Activated naive CD4-positive, alpha-beta T cell treated with anti-CD3 and anti-CD28 coated beads, Interleukin-2, amount 10 ng/mL, durations not matched to agents 7 days and 5 days (primary cell): ENCODE data around the gene ABHD1.
"Not testable (repeated sequence)": the region's sequence is repeated elsewhere in the genome, so short reads cannot be mapped to it uniquely, and the experiment has no call there.

Experiments
- CTCF ChIA-PET: fragments of 350-600 bp; sonication (Branson Sonifier 250); formaldehyde crosslinking; loops from one replicate; lab custom pipeline; 2021; ENCODE audit warnings: antibody characterized with exemption; lab: Charles Lee
- DNase-seq: peaks from one replicate; pipeline ENCODE4 v3.0.0-alpha.2; 2020
- H3K27ac Mint-ChIP-seq: one replicate; pipeline ENCODE4 v1.8.0; 2021; ENCODE audit warnings: mild to moderate bottlenecking, moderate library complexity, mixed read lengths
- H3K27me3 Mint-ChIP-seq: one replicate; pipeline ENCODE4 v1.8.0; 2021; ENCODE audit warnings: mild to moderate bottlenecking, mixed read lengths
- H3K36me3 Mint-ChIP-seq: one replicate; pipeline ENCODE4 v1.8.0; 2021; ENCODE audit warnings: mixed read lengths
- H3K4me1 Mint-ChIP-seq: one replicate; pipeline ENCODE4 v1.8.0; 2021; ENCODE audit warnings: mixed read lengths
- H3K4me3 Mint-ChIP-seq: one replicate; pipeline ENCODE4 v1.8.0; 2021; ENCODE audit warnings: mild to moderate bottlenecking, moderate library complexity, mixed read lengths
- H3K9me3 Mint-ChIP-seq: one replicate; pipeline ENCODE4 v1.8.0; 2021; ENCODE audit warnings: mixed read lengths

The ABHD1 gene

DNA sequence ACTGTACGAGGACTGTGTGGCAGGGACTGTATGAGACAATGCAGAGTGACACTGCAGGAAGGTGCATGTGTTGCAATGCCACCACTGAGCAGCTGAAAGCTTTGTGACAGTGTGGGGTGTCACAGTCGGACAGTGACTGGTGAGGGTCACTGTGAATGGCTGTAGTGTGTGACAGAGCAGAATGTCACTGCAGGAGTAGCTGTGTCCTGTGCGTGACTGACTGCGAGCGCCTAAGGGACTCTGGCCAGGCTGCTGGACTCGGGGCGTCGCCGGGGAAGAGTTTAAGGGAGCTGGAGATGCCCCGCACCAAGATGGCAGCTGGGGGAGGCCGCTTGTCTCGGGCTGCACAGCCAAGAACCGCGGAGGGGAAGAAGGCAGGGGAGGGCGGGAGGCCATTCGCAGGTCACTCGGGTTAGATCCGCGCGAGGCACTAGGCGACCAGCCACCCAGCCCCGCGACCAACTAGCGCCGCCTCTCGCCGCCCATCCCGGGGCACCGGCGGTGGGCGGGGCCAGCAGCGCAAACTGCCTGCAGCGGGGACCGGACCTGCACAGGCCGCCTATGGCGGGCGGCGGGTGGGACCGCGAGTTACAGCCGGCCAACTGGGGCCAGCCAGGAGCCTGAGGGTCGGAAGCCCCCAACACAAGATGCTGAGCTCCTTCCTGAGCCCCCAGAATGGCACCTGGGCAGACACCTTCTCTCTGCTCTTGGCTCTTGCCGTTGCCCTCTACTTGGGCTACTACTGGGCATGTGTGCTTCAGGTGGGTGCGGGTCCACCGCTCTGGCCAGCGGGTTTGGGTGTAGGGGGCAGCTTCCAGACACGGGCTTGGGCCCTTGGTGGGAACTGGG lies at the start of gene ABHD1:
Gene ABHD1, plus strand, starts transcription at position 514 of the 849 bp plus-strand sequence. Its CDS starts 134 bp downstream, at position 648.
- peaks cover 20% of the 10 kb centered on the region for H3K4me1 Mint-ChIP-seq
- CTCF ChIA-PET, result interaction anchor here (0.8 to 2.6 kb wide), 9 partner anchors 10 to 179 kb away, joined by 3 to 19 read pairs (median 4); partner anchors contain the start of genes AGBL5 and PREB

DNA sequence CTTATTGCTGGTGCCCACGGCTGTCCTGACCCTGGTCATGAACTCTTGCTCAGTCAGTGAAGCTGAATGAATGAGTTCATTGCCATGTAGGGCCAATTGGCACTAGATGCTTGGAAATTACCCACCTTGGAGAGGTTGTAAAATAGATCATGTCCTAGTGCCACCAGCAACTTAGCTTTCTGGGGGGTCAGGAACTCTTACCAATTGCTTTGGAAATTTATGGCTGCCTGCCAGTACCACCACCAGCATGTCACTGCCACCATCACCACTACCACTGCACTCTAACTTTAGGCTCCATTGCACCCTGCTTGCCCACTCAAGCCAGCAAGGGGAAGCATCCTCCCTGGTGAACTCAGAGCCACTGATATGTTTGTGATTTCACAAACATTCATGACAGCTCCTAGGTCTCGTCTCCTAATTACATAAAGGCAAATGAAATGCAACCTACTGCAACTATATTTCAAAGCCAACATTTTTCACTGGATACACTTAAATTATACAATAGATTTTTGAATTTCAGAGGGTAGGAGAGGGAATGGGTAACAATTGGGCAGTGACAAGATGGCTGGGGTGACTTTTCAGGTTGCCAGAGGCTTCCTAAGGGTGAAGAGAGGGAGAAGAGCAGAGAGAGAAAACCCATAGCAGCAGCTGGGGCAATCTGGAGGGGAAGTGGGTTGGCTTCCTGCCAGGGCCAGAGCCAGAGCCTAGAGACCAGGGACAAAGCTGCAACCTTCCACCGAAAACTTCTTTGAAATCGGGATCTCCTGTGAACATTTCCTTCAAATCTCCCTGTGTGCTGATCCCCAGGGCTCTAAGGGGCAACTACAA lies 48.7 kb upstream of the ABHD1 start:
- H3K4me1 Mint-ChIP-seq, result peaks cover 58% of the 10 kb centered on the region
- H3K27me3 Mint-ChIP-seq, result peaks cover 12% of the 10 kb centered on the region

More for the DNA sequence above, at the start of gene ABHD1:
- H3K4me3 Mint-ChIP-seq, result peak within 1 kb of the TSS; percentile 73
- no peaks in the 10 kb centered on the region for H3K9me3 Mint-ChIP-seq
- H3K27me3 Mint-ChIP-seq, result peaks cover 48% of the 10 kb centered on the region
- H3K36me3 Mint-ChIP-seq, result no peaks in the 10 kb centered on the region
- peak within 1 kb of the TSS; percentile 17 for H3K27ac Mint-ChIP-seq
- peak; percentile 76 for DNase-seq

DNA sequence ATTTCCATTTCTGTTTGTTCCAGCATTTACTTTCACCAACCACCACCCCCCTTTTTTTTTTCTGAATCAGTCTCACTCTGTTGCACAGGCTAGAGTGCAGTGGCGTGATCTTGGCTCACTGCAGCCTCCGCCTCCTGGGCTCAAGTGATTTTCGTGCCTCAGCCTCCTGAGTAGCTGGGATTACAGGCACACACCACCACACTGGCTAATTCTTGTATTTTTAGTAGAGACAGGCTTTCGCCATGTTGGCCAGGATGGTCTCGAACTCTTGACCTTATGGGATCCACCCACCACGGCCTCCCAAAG lies 48.1 kb upstream of the ABHD1 start:
- H3K9me3 Mint-ChIP-seq, H3K36me3 Mint-ChIP-seq, H3K4me3 Mint-ChIP-seq, CTCF ChIA-PET: not testable (repeated sequence)
- peaks cover 58% of the 10 kb centered on the region for H3K4me1 Mint-ChIP-seq
- peak; percentile 40 for DNase-seq
- peak overlapping the region; percentile 90 for H3K27ac Mint-ChIP-seq
- H3K27me3 Mint-ChIP-seq, result peaks cover 12% of the 10 kb centered on the region

More for the DNA sequence above, 48.7 kb upstream of the ABHD1 start:
- Mint-ChIP-seq H3K9me3 (no peaks in the 10 kb centered on the region), H3K4me3 (no peak overlapping the region), H3K36me3 (peaks cover 10% of the 10 kb centered on the region), H3K27ac (peak overlapping the region; percentile 90)
- CTCF ChIA-PET, result interaction anchor here (1.4 to 1.8 kb wide), 2 partner anchors 9 to 11 kb away, joined by 4 to 5 read pairs; no protein-coding TSS in a partner anchor
- DNase-seq, result peak; percentile 69

DNA sequence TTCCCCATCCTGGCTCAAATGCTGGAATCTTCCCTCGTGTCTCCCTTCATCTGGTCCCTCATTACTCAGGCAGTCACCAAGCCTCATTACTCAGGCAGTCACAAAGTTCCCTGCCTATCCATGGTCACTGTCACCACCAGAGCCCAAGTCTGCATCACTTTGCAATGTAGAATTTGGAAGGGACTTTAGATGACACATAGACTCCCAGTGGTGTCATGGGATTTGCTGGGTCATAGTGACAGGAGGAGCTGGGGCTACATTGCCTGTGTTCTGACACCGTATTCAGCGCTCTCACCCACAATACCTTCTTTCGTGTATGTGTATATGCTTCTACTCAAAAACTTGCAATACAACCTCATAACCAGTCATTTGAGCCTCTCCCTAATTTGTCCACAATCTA lies 47.3 kb upstream of the ABHD1 start:
- Mint-ChIP-seq H3K4me1 (peaks cover 60% of the 10 kb centered on the region), H3K36me3 (peaks cover 2% of the 10 kb centered on the region), H3K27ac (peak overlapping the region; percentile 13), H3K9me3 (no peaks in the 10 kb centered on the region), H3K4me3 (no peak overlapping the region), H3K27me3 (peaks cover 12% of the 10 kb centered on the region)
- no peak for DNase-seq
- CTCF ChIA-PET, result no interaction called here

DNA sequence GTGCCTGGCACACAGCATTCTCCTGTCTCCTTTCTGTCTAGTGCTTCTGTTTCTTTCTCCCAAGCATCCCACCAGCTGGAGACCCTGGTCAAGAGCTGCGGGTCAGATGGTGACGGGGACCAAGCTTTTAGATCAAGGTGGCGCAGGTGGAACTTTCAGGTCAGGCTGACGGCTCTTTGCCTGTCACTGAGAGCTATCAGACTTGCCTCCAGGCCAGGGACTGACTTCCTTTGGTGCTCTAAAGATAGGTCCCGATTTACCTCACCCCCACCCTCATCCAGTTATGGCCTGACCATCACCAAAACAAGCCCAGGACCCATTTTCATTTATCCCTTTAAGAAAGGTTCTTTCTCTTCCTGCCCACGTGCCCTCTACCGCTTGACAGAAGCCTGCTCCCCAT lies 46.4 kb upstream of the ABHD1 start:
- Mint-ChIP-seq H3K27ac (peak overlapping the region; percentile 2), H3K36me3 (peaks cover 2% of the 10 kb centered on the region), H3K4me1 (peaks cover 62% of the 10 kb centered on the region), H3K4me3 (no peak overlapping the region), H3K9me3 (no peaks in the 10 kb centered on the region), H3K27me3 (peaks cover 12% of the 10 kb centered on the region)
- CTCF ChIA-PET, result no interaction called here
- no peak for DNase-seq

DNA sequence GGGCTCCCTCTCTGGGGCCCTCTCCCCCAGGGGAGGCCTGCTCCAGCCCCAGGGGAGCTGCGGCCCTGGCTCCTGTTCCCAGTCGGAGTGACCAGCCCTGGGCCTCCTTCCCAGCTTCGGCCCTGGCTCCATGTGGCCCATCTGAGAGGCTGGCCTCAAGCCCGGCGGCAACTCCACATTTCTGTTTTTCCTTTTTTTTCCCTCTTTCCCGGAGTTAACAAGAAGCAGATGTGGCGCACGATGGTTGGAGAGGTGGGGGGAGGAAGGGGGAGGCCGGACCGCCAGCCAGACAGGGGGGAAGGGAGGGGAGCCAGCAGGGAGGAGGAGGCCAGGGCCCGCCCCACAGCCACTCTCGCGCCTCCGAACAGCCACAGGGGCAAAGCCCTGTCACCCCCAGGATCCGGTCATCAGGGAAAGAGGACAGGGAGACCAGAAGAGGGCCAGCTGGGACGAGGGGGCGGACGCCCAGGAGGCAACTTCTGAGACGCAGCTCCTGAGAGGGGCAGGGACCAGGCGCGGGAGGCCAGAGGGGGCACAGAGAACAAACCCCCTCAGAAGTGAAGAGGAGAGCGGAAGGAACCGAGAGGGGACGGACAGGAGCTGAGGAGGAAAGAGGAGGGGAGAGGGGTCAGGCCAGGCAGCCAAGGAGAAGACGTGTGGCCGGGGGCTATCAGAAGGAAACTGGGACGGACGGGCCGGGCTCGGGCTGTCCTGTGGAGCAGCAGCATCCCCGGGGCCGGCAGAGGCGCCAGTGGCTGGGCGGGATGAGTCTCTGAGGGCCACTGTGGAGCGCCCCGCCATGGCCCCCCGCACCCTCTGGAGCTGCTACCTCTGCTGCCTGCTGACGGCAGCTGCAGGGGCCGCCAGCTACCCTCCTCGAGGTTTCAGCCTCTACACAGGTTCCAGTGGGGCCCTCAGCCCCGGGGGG lies 45.1 kb upstream of the ABHD1 start, which contains the start of gene EMILIN1:
Gene EMILIN1, plus strand, starts transcription at position 349 of the 928 bp plus-strand sequence. Its CDS starts 451 bp downstream, at position 800.
- DNase-seq, result no peak
- H3K36me3 Mint-ChIP-seq, result peaks cover 2% of the 10 kb centered on the region
- no peaks in the 10 kb centered on the region for H3K9me3 Mint-ChIP-seq
- CTCF ChIA-PET, result interaction anchor here (0.7 to 0.9 kb wide), 2 partner anchors 28 to 684 kb away, joined by 3 to 4 read pairs; no protein-coding TSS in a partner anchor
- peaks cover 56% of the 10 kb centered on the region for H3K4me1 Mint-ChIP-seq
- no peak within 1 kb of the TSS for H3K4me3 Mint-ChIP-seq
- H3K27ac Mint-ChIP-seq, result no peak within 1 kb of the TSS
- peaks cover 12% of the 10 kb centered on the region for H3K27me3 Mint-ChIP-seq

DNA sequence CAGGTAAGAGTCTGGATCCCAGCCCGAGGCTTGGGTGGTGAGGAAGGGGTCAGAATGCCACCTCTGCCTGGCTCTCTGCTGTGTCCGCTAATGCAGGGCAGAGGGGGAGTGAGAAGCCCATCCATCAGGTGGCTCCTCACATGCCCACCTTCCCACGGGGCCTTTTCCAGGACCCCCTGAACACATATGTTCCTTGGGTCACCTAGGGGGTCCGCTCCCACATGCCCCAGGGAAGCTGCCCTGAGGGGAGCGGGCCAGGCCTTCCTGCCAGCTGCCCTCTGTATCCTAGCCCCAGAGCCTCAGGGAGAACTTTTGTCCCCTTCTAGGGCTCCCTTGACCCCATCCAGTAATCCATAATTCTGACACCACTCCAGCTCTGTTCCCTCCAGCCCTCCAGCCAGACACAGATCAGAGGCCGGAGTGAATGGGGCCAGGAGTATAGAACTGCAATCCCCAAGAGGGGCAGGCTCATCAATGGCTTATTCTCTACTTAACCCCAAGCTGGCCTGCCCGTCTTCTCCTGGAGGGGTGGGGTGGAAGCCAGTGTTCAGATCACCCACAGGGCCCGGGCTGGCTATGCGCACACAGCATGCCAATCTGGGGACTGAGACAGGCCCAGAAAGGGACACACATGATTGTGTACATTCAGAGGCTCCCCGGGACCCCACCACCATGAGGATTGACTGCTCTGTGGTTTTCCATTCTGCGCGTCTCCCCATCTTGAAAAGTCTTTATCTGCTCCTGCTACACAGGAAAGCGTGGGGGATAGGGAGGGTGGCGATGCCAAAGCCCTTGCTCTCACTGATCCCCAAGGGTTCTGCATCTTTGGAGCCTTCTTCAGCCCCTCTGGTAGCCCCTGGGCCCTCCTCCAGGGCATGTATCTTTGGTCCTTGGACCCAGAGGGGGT lies 44.1 kb upstream of the ABHD1 start:
- no peak for DNase-seq
- H3K27ac Mint-ChIP-seq, result peak overlapping the region; percentile 82
- H3K4me1 Mint-ChIP-seq, result peaks cover 52% of the 10 kb centered on the region
- H3K27me3 Mint-ChIP-seq, result peaks cover 12% of the 10 kb centered on the region
- H3K4me3 Mint-ChIP-seq, result no peak overlapping the region
- H3K36me3 Mint-ChIP-seq, result peaks cover 2% of the 10 kb centered on the region
- CTCF ChIA-PET, result interaction anchor here (0.7 to 0.9 kb wide), 2 partner anchors 29 to 697 kb away, joined by 3 to 4 read pairs; no protein-coding TSS in a partner anchor
- no peaks in the 10 kb centered on the region for H3K9me3 Mint-ChIP-seq

DNA sequence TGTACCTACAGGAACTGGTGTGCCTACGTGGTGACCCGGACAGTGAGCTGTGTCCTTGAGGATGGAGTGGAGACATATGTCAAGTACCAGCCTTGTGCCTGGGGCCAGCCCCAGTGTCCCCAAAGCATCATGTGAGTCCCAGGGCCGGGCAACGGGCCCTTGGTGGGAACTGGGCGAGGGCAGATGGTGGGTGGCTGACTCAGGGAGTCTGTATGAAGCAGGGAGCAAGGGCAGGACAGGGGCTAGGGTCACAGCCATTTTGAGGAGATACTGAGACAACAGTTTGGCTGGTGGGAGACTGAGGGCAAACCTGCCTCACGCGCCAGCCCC lies 43.5 kb upstream of the ABHD1 start:
- Mint-ChIP-seq H3K36me3 (peaks cover 2% of the 10 kb centered on the region), H3K27me3 (peaks cover 12% of the 10 kb centered on the region), H3K4me3 (no peak overlapping the region), H3K9me3 (no peaks in the 10 kb centered on the region), H3K4me1 (peaks cover 52% of the 10 kb centered on the region), H3K27ac (peak overlapping the region; percentile 82)
- no peak for DNase-seq
- CTCF ChIA-PET, result interaction anchor here (0.7 kb wide), 1 partner anchor 697 kb away, joined by 3 read pairs; no protein-coding TSS in a partner anchor

DNA sequence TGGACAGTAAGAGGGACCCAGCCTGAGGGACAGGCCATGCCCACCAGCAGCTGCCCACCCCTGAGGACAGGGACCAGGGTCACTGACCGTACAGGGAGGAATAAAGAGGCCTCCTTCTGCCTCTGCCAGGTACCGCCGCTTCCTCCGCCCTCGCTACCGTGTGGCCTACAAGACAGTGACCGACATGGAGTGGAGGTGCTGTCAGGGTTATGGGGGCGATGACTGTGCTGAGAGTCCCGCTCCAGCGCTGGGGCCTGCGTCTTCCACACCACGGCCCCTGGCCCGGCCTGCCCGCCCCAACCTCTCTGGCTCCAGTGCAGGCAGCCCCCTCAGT lies 43.0 kb upstream of the ABHD1 start:
- no peak for DNase-seq
- Mint-ChIP-seq H3K27ac (peak overlapping the region; percentile 98), H3K4me3 (peak overlapping the region; percentile 70), H3K36me3 (peaks cover 5% of the 10 kb centered on the region), H3K4me1 (peaks cover 52% of the 10 kb centered on the region), H3K27me3 (peaks cover 12% of the 10 kb centered on the region), H3K9me3 (no peaks in the 10 kb centered on the region)
- CTCF ChIA-PET, result interaction anchor here (1.0 to 3.2 kb wide), 3 partner anchors 8 to 30 kb away, joined by 4 to 21 read pairs (median 5); partner anchors contain the start of genes AGBL5 and OST4

DNA sequence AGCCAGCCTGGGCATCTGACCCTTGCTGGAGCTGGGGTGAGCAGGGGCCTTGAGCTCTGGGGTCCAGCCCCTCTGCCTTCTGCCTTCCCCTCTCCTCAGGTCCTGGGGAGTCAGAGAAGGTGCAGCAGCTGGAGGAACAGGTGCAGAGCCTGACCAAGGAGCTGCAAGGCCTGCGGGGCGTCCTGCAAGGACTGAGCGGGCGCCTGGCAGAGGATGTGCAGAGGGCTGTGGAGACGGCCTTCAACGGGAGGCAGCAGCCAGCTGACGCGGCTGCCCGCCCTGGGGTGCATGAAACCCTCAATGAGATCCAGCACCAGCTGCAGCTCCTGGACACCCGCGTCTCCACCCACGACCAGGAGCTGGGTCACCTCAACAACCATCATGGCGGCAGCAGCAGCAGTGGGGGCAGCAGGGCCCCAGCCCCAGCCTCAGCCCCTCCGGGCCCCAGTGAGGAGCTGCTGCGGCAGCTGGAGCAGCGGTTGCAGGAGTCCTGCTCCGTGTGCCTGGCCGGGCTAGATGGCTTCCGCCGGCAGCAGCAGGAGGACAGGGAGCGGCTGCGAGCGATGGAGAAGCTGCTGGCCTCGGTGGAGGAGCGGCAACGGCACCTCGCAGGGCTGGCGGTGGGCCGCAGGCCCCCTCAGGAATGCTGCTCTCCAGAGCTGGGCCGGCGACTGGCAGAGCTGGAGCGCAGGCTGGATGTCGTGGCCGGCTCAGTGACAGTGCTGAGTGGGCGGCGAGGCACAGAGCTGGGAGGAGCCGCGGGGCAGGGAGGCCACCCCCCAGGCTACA lies 41.4 kb upstream of the ABHD1 start:
- H3K9me3 Mint-ChIP-seq, result no peaks in the 10 kb centered on the region
- no peak overlapping the region for H3K4me3 Mint-ChIP-seq
- peaks cover 3% of the 10 kb centered on the region for H3K36me3 Mint-ChIP-seq
- H3K4me1 Mint-ChIP-seq, result peaks cover 48% of the 10 kb centered on the region
- peaks cover 5% of the 10 kb centered on the region for H3K27me3 Mint-ChIP-seq
- CTCF ChIA-PET, result interaction anchor here (1.0 to 3.2 kb wide), 6 partner anchors 9 to 197 kb away, joined by 3 to 21 read pairs (median 4); partner anchors contain the start of gene AGBL5
- peak overlapping the region; percentile 98 for H3K27ac Mint-ChIP-seq
- DNase-seq, result no peak

DNA sequence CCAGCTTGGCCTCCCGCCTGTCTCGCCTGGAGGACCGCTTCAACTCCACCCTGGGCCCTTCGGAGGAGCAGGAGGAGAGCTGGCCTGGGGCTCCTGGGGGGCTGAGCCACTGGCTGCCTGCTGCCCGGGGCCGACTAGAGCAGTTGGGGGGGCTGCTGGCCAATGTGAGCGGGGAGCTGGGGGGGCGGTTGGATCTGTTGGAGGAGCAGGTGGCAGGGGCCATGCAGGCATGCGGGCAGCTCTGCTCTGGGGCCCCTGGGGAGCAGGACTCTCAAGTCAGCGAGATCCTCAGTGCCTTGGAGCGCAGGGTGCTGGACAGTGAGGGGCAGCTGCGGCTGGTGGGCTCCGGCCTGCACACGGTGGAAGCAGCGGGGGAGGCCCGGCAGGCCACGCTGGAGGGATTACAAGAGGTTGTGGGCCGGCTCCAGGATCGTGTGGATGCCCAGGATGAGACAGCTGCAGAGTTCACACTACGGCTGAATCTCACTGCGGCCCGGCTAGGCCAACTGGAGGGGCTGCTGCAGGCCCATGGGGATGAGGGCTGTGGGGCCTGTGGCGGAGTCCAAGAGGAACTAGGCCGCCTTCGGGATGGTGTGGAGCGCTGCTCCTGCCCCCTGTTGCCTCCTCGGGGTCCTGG lies 40.7 kb upstream of the ABHD1 start:
- DNase-seq, result no peak
- H3K9me3 Mint-ChIP-seq, result no peaks in the 10 kb centered on the region
- peak overlapping the region; percentile 64 for H3K27ac Mint-ChIP-seq
- no peak overlapping the region for H3K4me3 Mint-ChIP-seq
- peaks cover 3% of the 10 kb centered on the region for H3K36me3 Mint-ChIP-seq
- H3K4me1 Mint-ChIP-seq, result peaks cover 51% of the 10 kb centered on the region
- CTCF ChIA-PET, result interaction anchor here (1.0 to 3.2 kb wide), 4 partner anchors 27 to 197 kb away, joined by 3 to 21 read pairs (median 6); partner anchors contain the start of gene AGBL5
- no peaks in the 10 kb centered on the region for H3K27me3 Mint-ChIP-seq
